Measurements from ENCODE around the gene ENO3. TPM values are rescaled to one million over a fixed set of nuclear protein-coding genes. Genes with fewer than 3 reads are reported as not detected.

The ENO3 gene
- total RNA-seq, 1 experiment from 2014 or later, result 12.3 TPM

GRCh38 chr17:4938069-4938491, 12.8 kb upstream of the ENO3 start:
- intact Hi-C loops (cut with micrococcal nuclease; ENCODE audit: unreplicated experiment), result no loop called here
- no peak for TF ChIP-seq CTCF (IDR thresholded peaks at IDR 0.05; ENCODE audit: unreplicated experiment)
- peaks cover 27% of the 10 kb centered on the region for H3K4me1 Mint-ChIP-seq (ENCODE audit: low read depth, unreplicated experiment)
- H3K36me3 Mint-ChIP-seq (ENCODE audit: insufficient read depth, unreplicated experiment), result peaks cover 56% of the 10 kb centered on the region
- H3K27ac Mint-ChIP-seq (ENCODE audit: unreplicated experiment), result no peak overlapping the region
- no peaks in the 10 kb centered on the region for H3K9me3 Mint-ChIP-seq (ENCODE audit: low read depth, unreplicated experiment)
- H3K27me3 Mint-ChIP-seq (ENCODE audit: unreplicated experiment), result no peaks in the 10 kb centered on the region
- CTCF ChIA-PET, result no interaction called here
- BruUV-seq (replicated peaks), result no TSS peak
- peak overlapping the region; percentile 91 for H3K4me3 Mint-ChIP-seq (ENCODE audit: low read depth, unreplicated experiment)
- no peak for DNase-seq

- peak overlapping the region; percentile 91 for H3K4me3 Mint-ChIP-seq (ENCODE audit: low read depth, unreplicated experiment)
- peaks cover 55% of the 10 kb centered on the region for H3K36me3 Mint-ChIP-seq (ENCODE audit: insufficient read depth, unreplicated experiment)
- peaks cover 24% of the 10 kb centered on the region for H3K4me1 Mint-ChIP-seq (ENCODE audit: low read depth, unreplicated experiment)
- no peaks in the 10 kb centered on the region for H3K27me3 Mint-ChIP-seq (ENCODE audit: unreplicated experiment)
- TSS peak; percentile 9 for BruUV-seq (replicated peaks)
- no peak overlapping the region for H3K27ac Mint-ChIP-seq (ENCODE audit: unreplicated experiment)
- DNase-seq, result no peak
- no peak for TF ChIP-seq CTCF (IDR thresholded peaks at IDR 0.05; ENCODE audit: unreplicated experiment)
- H3K9me3 Mint-ChIP-seq (ENCODE audit: low read depth, unreplicated experiment), result no peaks in the 10 kb centered on the region
- intact Hi-C loops (cut with micrococcal nuclease; ENCODE audit: unreplicated experiment), result no loop called here
- CTCF ChIA-PET, result interaction anchor here (1.6 kb wide), 2 partner anchors 28 to 30 kb away, joined by 7 to 10 read pairs; partner anchors contain the start of gene SPAG7
These were observed 12.0 kb upstream of the ENO3 start for GRCh38 chr17:4938688-4939545.

GRCh38 chr17:4939546-4939795, 11.4 kb upstream of the ENO3 start:
- H3K4me3 Mint-ChIP-seq (ENCODE audit: low read depth, unreplicated experiment), result peak overlapping the region; percentile 91
- H3K4me1 Mint-ChIP-seq (ENCODE audit: low read depth, unreplicated experiment), result peaks cover 19% of the 10 kb centered on the region
- intact Hi-C loops (cut with micrococcal nuclease; ENCODE audit: unreplicated experiment), result no loop called here
- CTCF ChIA-PET, result interaction anchor here (1.6 kb wide), 2 partner anchors 28 to 30 kb away, joined by 7 to 10 read pairs; partner anchors contain the start of gene SPAG7
- H3K36me3 Mint-ChIP-seq (ENCODE audit: insufficient read depth, unreplicated experiment), result peaks cover 53% of the 10 kb centered on the region
- no peak overlapping the region for H3K27ac Mint-ChIP-seq (ENCODE audit: unreplicated experiment)
- no peaks in the 10 kb centered on the region for H3K9me3 Mint-ChIP-seq (ENCODE audit: low read depth, unreplicated experiment)
- no TSS peak for BruUV-seq (replicated peaks)
- no peaks in the 10 kb centered on the region for H3K27me3 Mint-ChIP-seq (ENCODE audit: unreplicated experiment)
- DNase-seq, result peak; percentile 3
- no peak for TF ChIP-seq CTCF (IDR thresholded peaks at IDR 0.05; ENCODE audit: unreplicated experiment)

GRCh38 chr17:4939796-4940554, 10.9 kb upstream of the ENO3 start, which contains the start of the genes RNF167 and SLC25A11:
Gene RNF167, plus strand, starts transcription at chr17:4940268. Its CDS starts 642 bp downstream, at chr17:4940910.
Gene SLC25A11, minus strand, starts transcription at chr17:4940046. Its CDS starts 136 bp downstream, at chr17:4939910.
- Mint-ChIP-seq H3K4me1 (ENCODE audit: low read depth, unreplicated experiment) (peaks cover 22% of the 10 kb centered on the region), H3K36me3 (ENCODE audit: insufficient read depth, unreplicated experiment) (peaks cover 57% of the 10 kb centered on the region)
- intact Hi-C loops (cut with micrococcal nuclease; ENCODE audit: unreplicated experiment), result no loop called here

More at GRCh38 chr17:4939796-4940554, 10.9 kb upstream of the ENO3 start, which contains the start of the genes RNF167 and SLC25A11:
- no peak for TF ChIP-seq CTCF (IDR thresholded peaks at IDR 0.05; ENCODE audit: unreplicated experiment)
- peak; percentile 91 for DNase-seq
- Mint-ChIP-seq H3K27ac (ENCODE audit: unreplicated experiment) (peak within 1 kb of the TSS; percentile 98), H3K4me3 (ENCODE audit: low read depth, unreplicated experiment) (peak within 1 kb of the TSS; percentile 91), H3K27me3 (ENCODE audit: unreplicated experiment) (no peaks in the 10 kb centered on the region), H3K9me3 (ENCODE audit: low read depth, unreplicated experiment) (no peaks in the 10 kb centered on the region)
- BruUV-seq (replicated peaks), result no TSS peak
- CTCF ChIA-PET, result interaction anchor here (1.6 kb wide), 2 partner anchors 27 to 31 kb away, joined by 7 to 10 read pairs; partner anchors contain the start of gene SPAG7

Data from Calu3 (cell line).